OCI-LY1 (cell line): ENCODE results near the gene ZNF747.

Experiments used
- H2AFZ ChIP-seq: fragments of 200-600 bp; sonication (generic), shearing (Covaris generic); 2 replicates; pipeline ENCODE4 v1.6.0; 2014; ENCODE audit warnings: antibody characterized with exemption, mild to moderate bottlenecking, low read length
- H3F3A ChIP-seq: fragments of 200-600 bp; sonication (generic), shearing (Covaris generic); 2 replicates; pipeline ENCODE4 v1.6.0; 2014; ENCODE audit warnings: mild to moderate bottlenecking, antibody characterized with exemption, low read length, moderate library complexity; ENCODE audit not compliant: insufficient read depth
- H3K27ac ChIP-seq: fragments of 200-600 bp; sonication (generic); 2 replicates; pipeline ENCODE4 v1.5.1; 2014; ENCODE audit warnings: low read length, mixed run types, mild to moderate bottlenecking, low read depth; ENCODE audit not compliant: poor library complexity, severe bottlenecking
- H3K27me3 ChIP-seq: fragments of 200-600 bp; sonication (generic); 2 replicates; pipeline ENCODE4 v1.6.0; 2014; ENCODE audit warnings: antibody characterized with exemption, mild to moderate bottlenecking, low read length, moderate library complexity; ENCODE audit not compliant: insufficient read depth
- H3K36me3 ChIP-seq: fragments of 200-600 bp; sonication (generic); 2 replicates; pipeline ENCODE4 v1.6.1; 2014; ENCODE audit warnings: mild to moderate bottlenecking, antibody characterized with exemption, low read length, moderate library complexity, mixed read lengths; ENCODE audit not compliant: insufficient read depth
- H3K4me1 ChIP-seq: fragments of 200-600 bp; sonication (generic); 2 replicates; pipeline ENCODE4 v1.5.1; 2014; ENCODE audit warnings: mild to moderate bottlenecking, low read length, moderate library complexity; ENCODE audit not compliant: insufficient read depth, severe bottlenecking
- H3K4me2 ChIP-seq: fragments of 200-600 bp; sonication (generic), shearing (Covaris generic); 2 replicates; pipeline ENCODE4 v1.6.1; 2014; ENCODE audit warnings: low read length
- H3K4me3 ChIP-seq: fragments of 200-600 bp; sonication (generic); 2 replicates; pipeline ENCODE4 v1.5.1; 2014; ENCODE audit warnings: low read length, low read depth, mild to moderate bottlenecking, mixed read lengths; ENCODE audit not compliant: poor library complexity, severe bottlenecking
- H3K79me2 ChIP-seq: fragments of 200-600 bp; shearing (Covaris generic); 2 replicates; pipeline ENCODE4 v1.6.1; 2016; ENCODE audit warnings: mixed run types, low read length, mixed read lengths; ENCODE audit not compliant: insufficient read depth
- H3K9ac ChIP-seq: fragments of 200-600 bp; sonication (generic), shearing (Covaris generic); 2 replicates; pipeline ENCODE4 v1.6.1; 2014; ENCODE audit warnings: mild to moderate bottlenecking, low read length, mixed read lengths
- H3K9me2 ChIP-seq: fragments of 200-600 bp; sonication (generic), shearing (Covaris generic); 2 replicates; pipeline ENCODE4 v1.6.1; 2014; ENCODE audit warnings: low read depth, mild to moderate bottlenecking, low read length, mixed read lengths
- H3K9me3 ChIP-seq: fragments of 200-600 bp; shearing (Covaris generic); 2 replicates; pipeline ENCODE4 v1.6.1; 2014; ENCODE audit warnings: low read length, mixed read lengths
- H4K20me1 ChIP-seq: fragments of 200-600 bp; sonication (generic), shearing (Covaris generic); 2 replicates; pipeline ENCODE4 v1.6.0; 2016; ENCODE audit warnings: mild to moderate bottlenecking, low read length; ENCODE audit not compliant: insufficient read depth
- CTCF ChIP-seq: fragments of 200-600 bp; sonication (generic), shearing (Covaris generic); IDR thresholded peaks from 2 replicates; pipeline ENCODE4 v1.5.1; 2017; ENCODE audit warnings: mild to moderate bottlenecking, antibody characterized with exemption, low read length, moderate library complexity, mixed read lengths
- EZH2 ChIP-seq: fragments of 200-600 bp; sonication (generic), shearing (Covaris generic); IDR thresholded peaks from 2 replicates; pipeline ENCODE4 v1.8.0; 2017; ENCODE audit warnings: borderline replicate concordance, mixed run types, mild to moderate bottlenecking, antibody characterized with exemption, low read length, moderate library complexity, mixed read lengths

ZNF747 gene

GRCh38 chr16:30488764-30489605, 45.7 kb downstream of the ZNF747 start:
- H3K4me3 ChIP-seq: no peak overlapping the region
- no peaks in the 10 kb centered on the region for H3K9me2 ChIP-seq
- no peaks in the 10 kb centered on the region for H3K4me1 ChIP-seq
- H3K27me3 ChIP-seq: no peaks in the 10 kb centered on the region
- no peak overlapping the region for H3K9ac ChIP-seq
- H3K27ac ChIP-seq: no peak overlapping the region
- H3F3A ChIP-seq: no peaks in the 10 kb centered on the region
- H3K9me3 ChIP-seq: no peaks in the 10 kb centered on the region
- H3K36me3 ChIP-seq: peaks cover 80% of the 10 kb centered on the region
- TF ChIP-seq CTCF: no peak
- TF ChIP-seq EZH2: no peak
- H3K4me2 ChIP-seq: no peak overlapping the region
- H2AFZ ChIP-seq: no peak overlapping the region
- H3K79me2 ChIP-seq: no peaks in the 10 kb centered on the region
- H4K20me1 ChIP-seq: no peaks in the 10 kb centered on the region

GRCh38 chr16:30485818-30486436, 48.7 kb downstream of the ZNF747 start:
- H3K9ac ChIP-seq: no peak overlapping the region
- no peak overlapping the region for H3K27ac ChIP-seq
- no peaks in the 10 kb centered on the region for H3K27me3 ChIP-seq
- H3K79me2 ChIP-seq: no peaks in the 10 kb centered on the region
- H3K9me3 ChIP-seq: no peaks in the 10 kb centered on the region
- no peak for TF ChIP-seq EZH2
- TF ChIP-seq CTCF: no peak
- no peaks in the 10 kb centered on the region for H3K9me2 ChIP-seq
- H3K4me2 ChIP-seq: no peak overlapping the region
- no peak overlapping the region for H2AFZ ChIP-seq
- no peaks in the 10 kb centered on the region for H3F3A ChIP-seq
- H4K20me1 ChIP-seq: no peaks in the 10 kb centered on the region
- no peaks in the 10 kb centered on the region for H3K4me1 ChIP-seq
- peaks cover 88% of the 10 kb centered on the region for H3K36me3 ChIP-seq
- H3K4me3 ChIP-seq: no peak overlapping the region

DNA sequence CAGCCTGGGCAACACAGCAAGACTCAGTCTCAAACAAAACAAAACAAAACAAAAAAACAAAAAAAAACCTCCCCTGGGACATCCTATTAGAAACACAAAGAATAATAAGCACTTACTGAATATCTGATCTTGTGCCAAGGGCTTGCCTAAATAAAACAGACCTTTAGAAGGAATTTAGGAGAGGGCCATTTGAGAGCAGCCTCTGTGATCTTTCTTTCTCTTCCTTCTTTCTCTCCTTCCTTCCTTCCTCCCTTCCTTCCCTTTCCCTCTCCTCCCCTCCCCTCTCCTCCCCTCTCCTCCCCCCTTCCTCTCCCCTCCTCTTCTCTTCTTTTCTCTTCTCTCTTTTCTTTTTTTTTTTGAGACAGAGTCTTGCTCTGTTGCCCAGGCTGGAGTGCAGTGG, 49.8 kb downstream of the ZNF747 start:
- Histone ChIP-seq H3K4me3 (no peak overlapping the region), H4K20me1 (no peaks in the 10 kb centered on the region), H3K4me2 (no peak overlapping the region), H3K79me2 (no peaks in the 10 kb centered on the region), H2AFZ (no peak overlapping the region), H3F3A (no peaks in the 10 kb centered on the region), H3K4me1 (no peaks in the 10 kb centered on the region), H3K9me2 (no peaks in the 10 kb centered on the region), H3K9ac (no peak overlapping the region), H3K27me3 (no peaks in the 10 kb centered on the region), H3K9me3 (no peaks in the 10 kb centered on the region), H3K27ac (no peak overlapping the region), H3K36me3 (peaks cover 88% of the 10 kb centered on the region)
- TF ChIP-seq CTCF (no peak), EZH2 (no peak)
